HCT116 (cell line): ENCODE data around the gene CRIP1. TPM values are rescaled to one million over a fixed set of nuclear protein-coding genes. Genes with fewer than 3 reads are reported as not detected.
A peak's percentile ranks its signal among the peaks of the same experiment; 100 is the strongest.

Source experiments
- ATAC-seq: fragments of 200-7000 bp; cut with Tn5 transposase; 2 replicates; pipeline ENCODE4 v1.9.1; 2020; ENCODE audit warnings: mild to moderate bottlenecking, moderate library complexity
- BruUV-seq: library from RNA; stranded (reverse); fragments of 400-500 nt; replicated peaks from 2 replicates; lab custom pipeline; 2021; lab: Mats Ljungman, UMichigan
- CTCF ChIA-PET: fragments of 300-600 bp; sonication (Branson Sonifier 250); formaldehyde crosslinking; loops from one replicate; lab custom pipeline; 2021; ENCODE audit warnings: antibody characterized with exemption; lab: Charles Lee
- POLR2A ChIA-PET: fragments of 300-600, 350-600 bp; sonication (Branson Sonifier 250); formaldehyde crosslinking; loops from one replicate; lab custom pipeline; 2021; ENCODE audit warnings: antibody characterized with exemption; lab: Charles Lee
- RAD21 ChIA-PET, 2 experiments: fragments of 300-600 bp; sonication (Branson Sonifier 250); formaldehyde crosslinking; loops; one replicate each; lab custom pipeline; 2023; ENCODE audit warnings: low total read pairs in 2 of 2; ENCODE audit not compliant: uncharacterized antibody in 2 of 2, unreplicated experiment in 2 of 2, low non-redundant PET in 1 of 2; lab: Charles Lee
- DNase-seq: peaks from one replicate; pipeline ENCODE4 v3.0.0-alpha.2; 2010; ENCODE audit warnings: low read depth, low spot score
- H2AFZ ChIP-seq: fragments of 200-600 bp; shearing (Covaris generic), sonication (generic); 2 replicates; pipeline ENCODE4 v1.6.1; 2017; ENCODE audit warnings: low read depth, mixed run types, mixed read lengths, antibody characterized with exemption, low read length; ENCODE audit not compliant: poor library complexity, severe bottlenecking
- H3K27ac ChIP-seq: 2 replicates; pipeline ENCODE4 v1.5.1; 2012; ENCODE audit warnings: low read depth, low read length
- H3K27me3 ChIP-seq: fragments of 200-600 bp; sonication (generic); 2 replicates; pipeline ENCODE4 v1.6.1; 2016; ENCODE audit warnings: mixed run types, low read length, mixed read lengths; ENCODE audit not compliant: insufficient read depth
- H3K36me3 ChIP-seq, 2 experiments: fragments of 200-500 bp in 1 of 2; fragments of 200-600 bp in 1 of 2; sonication (Bioruptor generic) in 1 of 2; sonication (generic) in 1 of 2; 2 replicates each; pipeline versions ENCODE4 v1.5.1 to v1.6.1; 2014 to 2016; ENCODE audit warnings: low read length in 2 of 2, inconsistent platforms in 1 of 2, mixed read lengths in 1 of 2, mixed run types in 1 of 2; ENCODE audit not compliant: insufficient read depth in 2 of 2, control insufficient read depth in 1 of 2
- H3K4me1 ChIP-seq, 2 experiments: fragments of 200-600 bp in 1 of 2; sonication (generic) in 1 of 2; 2 replicates each; pipeline versions ENCODE4 v1.5.1 to v1.6.1; 2012 to 2017; ENCODE audit warnings: low read length in 2 of 2, inconsistent platforms in 1 of 2, mild to moderate bottlenecking in 1 of 2, mixed read lengths in 1 of 2, mixed run types in 1 of 2, moderate library complexity in 1 of 2; ENCODE audit not compliant: insufficient read depth in 2 of 2, control insufficient read depth in 1 of 2
- H3K4me2 ChIP-seq: fragments of 200-600 bp; sonication (generic); 2 replicates; pipeline ENCODE4 v1.6.1; 2017; ENCODE audit warnings: mixed run types, low read length, mixed read lengths
- H3K4me3 ChIP-seq, 2 experiments: fragments of 200-600 bp in 1 of 2; sonication (generic) in 1 of 2; replicated peaks in 1 of 2; 2 replicates each; pipeline ENCODE4 v1.5.1; 2011 to 2016; ENCODE audit warnings: low read length in 2 of 2, control low read depth in 1 of 2, low read depth in 1 of 2, mild to moderate bottlenecking in 1 of 2, mixed read lengths in 1 of 2, mixed run types in 1 of 2
- H3K79me2 ChIP-seq: fragments of 200-600 bp; sonication (generic); 2 replicates; pipeline ENCODE4 v1.6.1; 2017; ENCODE audit warnings: mild to moderate bottlenecking, mixed run types, low read length, moderate library complexity, mixed read lengths; ENCODE audit not compliant: insufficient read depth
- H3K9ac ChIP-seq: fragments of 200-600 bp; sonication (generic); 2 replicates; pipeline ENCODE4 v1.6.1; 2016; ENCODE audit warnings: low read length, mixed read lengths
- H3K9me2 ChIP-seq: fragments of 200-600 bp; sonication (generic), shearing (Covaris generic); 2 replicates; pipeline ENCODE4 v1.6.1; 2017; ENCODE audit warnings: mixed run types, mild to moderate bottlenecking, moderate library complexity; ENCODE audit not compliant: insufficient read depth
- H3K9me3 ChIP-seq, 2 experiments: fragments of 200-500 bp in 1 of 2; fragments of 200-600 bp in 1 of 2; sonication (Bioruptor generic) in 1 of 2; sonication (generic) in 1 of 2; 2 replicates each; pipeline ENCODE4 v1.6.1; 2014 to 2017; ENCODE audit warnings: low read length in 2 of 2, mixed read lengths in 2 of 2, inconsistent platforms in 1 of 2, low read depth in 1 of 2, mild to moderate bottlenecking in 1 of 2, mixed run types in 1 of 2, moderate library complexity in 1 of 2; ENCODE audit not compliant: control insufficient read depth in 1 of 2, insufficient read depth in 1 of 2
- H4K20me1 ChIP-seq: fragments of 200-600 bp; sonication (generic), shearing (Covaris generic); 2 replicates; pipeline ENCODE4 v1.6.1; 2017; ENCODE audit warnings: mixed run types, mild to moderate bottlenecking, moderate library complexity; ENCODE audit not compliant: insufficient read depth
- CBX3 ChIP-seq: IDR thresholded peaks from 2 replicates; pipeline ENCODE4 v1.6.1; 2012; ENCODE audit warnings: low read depth
- CEBPB ChIP-seq: IDR thresholded peaks from 2 replicates; pipeline ENCODE4 v1.6.1; 2012; ENCODE audit warnings: low read depth
- EGR1 ChIP-seq: IDR thresholded peaks from 2 replicates; pipeline ENCODE4 v1.6.1; 2012; ENCODE audit warnings: low read depth
- ELF1 ChIP-seq: IDR thresholded peaks from 2 replicates; pipeline ENCODE4 v1.6.1; 2012; ENCODE audit warnings: low read depth, borderline replicate concordance
- EZH2 ChIP-seq: fragments of 200-600 bp; sonication (generic); IDR thresholded peaks from 2 replicates; pipeline ENCODE4 v1.6.1; 2017; ENCODE audit warnings: antibody characterized with exemption, mixed run types
- EZH2phosphoT487 ChIP-seq: fragments of 200-600 bp; IDR thresholded peaks from 2 replicates; pipeline ENCODE4 v1.6.1; 2018; ENCODE audit warnings: antibody characterized with exemption, borderline replicate concordance
- FOSL1 ChIP-seq: IDR thresholded peaks from 2 replicates; pipeline ENCODE4 v1.6.1; 2012; ENCODE audit warnings: low read depth
- JUND ChIP-seq: IDR thresholded peaks from 2 replicates; pipeline ENCODE4 v1.6.1; 2012
- POLR2A ChIP-seq: IDR thresholded peaks from 2 replicates; pipeline ENCODE4 v1.7.0; 2011; ENCODE audit warnings: borderline replicate concordance; ENCODE audit not compliant: insufficient read depth, insufficient read length; ENCODE audit errors: extremely low read depth
- TCF7L2 ChIP-seq: IDR thresholded peaks from 2 replicates; pipeline ENCODE4 v1.7.0; 2011; ENCODE audit warnings: borderline replicate concordance, inconsistent platforms; ENCODE audit not compliant: insufficient read depth, insufficient read length; ENCODE audit errors: extremely low read depth
- YY1 ChIP-seq: IDR thresholded peaks from 2 replicates; pipeline ENCODE4 v1.6.1; 2011; ENCODE audit warnings: low read length, low read depth, moderate library complexity, mild to moderate bottlenecking; ENCODE audit not compliant: insufficient replicate concordance; ENCODE audit errors: extremely low read depth
- ZFX ChIP-seq: fragments of 450-650 bp; IDR thresholded peaks from 2 replicates; pipeline ENCODE4 v1.6.1; 2017
- intact Hi-C: fragments of 100-400 bp; cut with micrococcal nuclease; formaldehyde crosslinking; loops from 2 replicates; pipeline ENCODE4 v1.10.0; 2022
- total RNA-seq: library from RNA; stranded (reverse); gene quantifications from one replicate; pipeline ENCODE4 v1.2.1, GENCODE V29; 2021; ENCODE audit not compliant: unreplicated experiment
- TF ChIP-seq, protein P1 (sequence below): IDR thresholded peaks from 2 replicates; pipeline ENCODE4 v1.6.1; 2012
- TF ChIP-seq, protein P2 (sequence below): IDR thresholded peaks from 2 replicates; pipeline ENCODE4 v1.6.1; 2011; ENCODE audit warnings: mild to moderate bottlenecking, low read length, moderate library complexity; ENCODE audit not compliant: insufficient replicate concordance; ENCODE audit errors: extremely low read depth

Gene CRIP1
- total RNA-seq, 1 experiment from 2014 or later = 260 TPM

DNA sequence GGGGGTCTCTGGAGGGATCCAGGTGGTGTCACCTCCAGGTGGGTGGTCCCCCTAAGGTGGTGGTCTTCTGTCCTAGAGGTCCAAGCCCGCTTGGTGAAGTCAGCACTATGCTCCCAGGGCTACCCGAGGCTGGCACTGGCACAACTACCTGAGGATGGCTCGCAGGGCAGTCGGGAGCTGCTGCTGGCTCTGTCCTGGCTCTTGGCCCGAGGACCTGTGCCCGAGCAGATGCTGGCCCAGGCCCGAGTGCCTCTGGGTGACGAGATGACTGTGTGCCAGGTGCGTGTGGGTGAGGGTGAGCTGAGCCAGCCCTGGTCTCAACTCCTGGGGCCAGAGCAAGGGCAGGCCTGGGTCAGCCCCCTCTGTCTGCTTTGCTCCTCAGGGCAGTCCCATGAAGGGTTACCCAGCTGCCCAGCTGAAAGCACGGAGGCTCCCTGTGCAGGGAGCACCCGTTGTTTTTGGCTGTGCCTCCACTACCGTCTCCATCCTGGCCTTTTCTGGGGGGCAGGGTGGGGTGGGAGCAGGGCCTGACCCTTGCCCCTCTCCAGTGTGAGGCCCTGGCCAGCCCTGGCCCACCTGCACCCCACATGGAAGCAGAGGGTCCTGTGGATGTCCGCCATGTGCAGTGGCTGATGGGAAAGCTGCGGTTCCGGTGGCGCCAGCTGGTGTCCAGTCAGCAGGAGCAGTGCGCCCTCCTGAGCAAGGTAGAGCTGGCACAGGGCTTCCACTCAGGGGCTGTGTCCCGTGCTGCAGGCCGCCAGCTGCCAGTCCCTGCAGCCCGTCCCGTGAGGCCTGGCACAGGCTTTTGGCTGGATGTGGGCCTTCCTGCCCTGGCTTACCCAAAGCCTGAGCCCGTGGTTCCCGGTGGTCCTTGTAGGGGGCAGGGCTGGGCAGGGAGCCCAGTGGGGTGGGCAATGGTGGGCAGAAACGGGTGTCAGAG, 5.6 kb downstream of the CRIP1 start:
- Histone ChIP-seq H3K4me1 (peaks cover 20 to 34% of the 10 kb centered on the region in 2 experiments), H3K27me3 (no peaks in the 10 kb centered on the region), H3K27ac (peak overlapping the region; percentile 35; the same call in 1 of the 2 replicates), H3K9me2 (no peaks in the 10 kb centered on the region), H4K20me1 (no peaks in the 10 kb centered on the region; the same call in 1 of the 2 replicates), H3K9ac (peak overlapping the region; percentile 97), H2AFZ (no peak overlapping the region), H3K9me3 (no peaks in the 10 kb centered on the region), H3K36me3 (0 out of 4 replicates have a peak, but pooled peaks cover 0 to 3% of the 10 kb centered on the region in 2 experiments), H3K4me3 (peak overlapping the region; percentile 74 to 87), H3K4me2 (peak overlapping the region; percentile 82), H3K79me2 (peaks cover 18% of the 10 kb centered on the region)
- ChIA-PET RAD21 (interaction anchor here in 1 of 2 experiments (0.6 kb wide), 1 partner anchor 250 kb away, joined by 5 read pairs; no protein-coding TSS in a partner anchor), POLR2A (interaction anchor here (0.6 to 3.1 kb wide), 2 partner anchors 11 to 523 kb away, joined by 4 to 29 read pairs; no protein-coding TSS in a partner anchor), CTCF (interaction anchor here (1.2 to 1.5 kb wide), 3 partner anchors 12 to 402 kb away, joined by 3 to 9 read pairs (median 5); no protein-coding TSS in a partner anchor)
- TF ChIP-seq YY1 = no peak
- TF ChIP-seq ELF1 = no peak
- intact Hi-C loops = loop anchor here (5.0 kb wide), 1 partner anchor 35 kb away; the partner anchor contains the start of gene TMEM121
- no peak for ATAC-seq
- BruUV-seq = TSS peak; percentile 39
- no peak for DNase-seq

GRCh38 chr14:105492971-105493871, 6.5 kb downstream of the CRIP1 start:
- H3K4me2 ChIP-seq = no peak overlapping the region
- BruUV-seq = no TSS peak
- ChIA-PET RAD21 (no interaction called here), CTCF (interaction anchor here (1.2 kb wide), 1 partner anchor 403 kb away, joined by 3 read pairs; no protein-coding TSS in a partner anchor), POLR2A (no interaction called here)
- H3K36me3 ChIP-seq = 0 out of 4 replicates have a peak, but pooled peaks cover 0 to 3% of the 10 kb centered on the region in 2 experiments
- no peaks in the 10 kb centered on the region for H3K9me2 ChIP-seq
- DNase-seq = no peak
- H3K4me3 ChIP-seq = no peak overlapping the region
- no peak overlapping the region for H2AFZ ChIP-seq
- H3K27ac ChIP-seq = no peak overlapping the region; the same call in 1 of the 2 replicates
- peaks cover 13% of the 10 kb centered on the region for H3K79me2 ChIP-seq
- no peak overlapping the region for H3K9ac ChIP-seq
- H3K4me1 ChIP-seq = peaks cover 17 to 26% of the 10 kb centered on the region in 2 experiments
- H3K9me3 ChIP-seq = no peaks in the 10 kb centered on the region
- intact Hi-C loops = loop anchor here (5.0 kb wide), 1 partner anchor 34 kb away; the partner anchor contains the start of gene TMEM121
- H4K20me1 ChIP-seq = no peaks in the 10 kb centered on the region; the same call in 1 of the 2 replicates
- ATAC-seq = no peak
- no peaks in the 10 kb centered on the region for H3K27me3 ChIP-seq
- TF ChIP-seq TCF7L2 (no peak), ZFX (no peak), POLR2A (no peak), EGR1 (no peak), EZH2phosphoT487 (no peak), FOSL1 (no peak), CEBPB (no peak), YY1 (no peak), JUND (no peak), CBX3 (no peak), EZH2 (no peak)
- TF ChIP-seq, protein P1, sequence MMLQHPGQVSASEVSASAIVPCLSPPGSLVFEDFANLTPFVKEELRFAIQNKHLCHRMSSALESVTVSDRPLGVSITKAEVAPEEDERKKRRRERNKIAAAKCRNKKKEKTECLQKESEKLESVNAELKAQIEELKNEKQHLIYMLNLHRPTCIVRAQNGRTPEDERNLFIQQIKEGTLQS = no peak
- TF ChIP-seq, protein P2, sequence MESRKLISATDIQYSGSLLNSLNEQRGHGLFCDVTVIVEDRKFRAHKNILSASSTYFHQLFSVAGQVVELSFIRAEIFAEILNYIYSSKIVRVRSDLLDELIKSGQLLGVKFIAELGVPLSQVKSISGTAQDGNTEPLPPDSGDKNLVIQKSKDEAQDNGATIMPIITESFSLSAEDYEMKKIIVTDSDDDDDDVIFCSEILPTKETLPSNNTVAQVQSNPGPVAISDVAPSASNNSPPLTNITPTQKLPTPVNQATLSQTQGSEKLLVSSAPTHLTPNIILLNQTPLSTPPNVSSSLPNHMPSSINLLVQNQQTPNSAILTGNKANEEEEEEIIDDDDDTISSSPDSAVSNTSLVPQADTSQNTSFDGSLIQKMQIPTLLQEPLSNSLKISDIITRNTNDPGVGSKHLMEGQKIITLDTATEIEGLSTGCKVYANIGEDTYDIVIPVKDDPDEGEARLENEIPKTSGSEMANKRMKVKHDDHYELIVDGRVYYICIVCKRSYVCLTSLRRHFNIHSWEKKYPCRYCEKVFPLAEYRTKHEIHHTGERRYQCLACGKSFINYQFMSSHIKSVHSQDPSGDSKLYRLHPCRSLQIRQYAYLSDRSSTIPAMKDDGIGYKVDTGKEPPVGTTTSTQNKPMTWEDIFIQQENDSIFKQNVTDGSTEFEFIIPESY = no peak
